ENCODE results near the gene TIAM2.

The TIAM2 gene

DNA sequence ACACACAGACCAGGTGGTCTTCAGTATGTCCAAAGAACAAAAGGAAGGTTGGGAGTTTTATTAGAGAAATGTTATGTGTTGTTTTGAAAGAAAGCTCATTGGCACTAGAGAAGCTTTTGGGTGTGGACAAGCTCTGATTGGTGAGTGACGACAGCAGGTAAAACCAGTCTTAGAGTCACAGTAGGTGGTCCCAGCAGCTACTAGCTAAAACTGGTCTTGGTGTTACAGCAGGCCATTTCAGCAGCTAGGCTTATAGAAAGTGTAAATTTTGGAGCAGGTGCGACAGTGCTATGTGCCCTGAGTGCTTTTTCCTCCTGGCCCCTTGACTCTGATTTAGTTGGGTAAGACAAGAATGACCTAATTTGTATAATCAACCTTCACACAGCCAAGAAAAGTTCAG, 272.3 kb downstream of the TIAM2 start:
- DNase-seq, result peak in 1 of 2 experiments; percentile 15

DNA sequence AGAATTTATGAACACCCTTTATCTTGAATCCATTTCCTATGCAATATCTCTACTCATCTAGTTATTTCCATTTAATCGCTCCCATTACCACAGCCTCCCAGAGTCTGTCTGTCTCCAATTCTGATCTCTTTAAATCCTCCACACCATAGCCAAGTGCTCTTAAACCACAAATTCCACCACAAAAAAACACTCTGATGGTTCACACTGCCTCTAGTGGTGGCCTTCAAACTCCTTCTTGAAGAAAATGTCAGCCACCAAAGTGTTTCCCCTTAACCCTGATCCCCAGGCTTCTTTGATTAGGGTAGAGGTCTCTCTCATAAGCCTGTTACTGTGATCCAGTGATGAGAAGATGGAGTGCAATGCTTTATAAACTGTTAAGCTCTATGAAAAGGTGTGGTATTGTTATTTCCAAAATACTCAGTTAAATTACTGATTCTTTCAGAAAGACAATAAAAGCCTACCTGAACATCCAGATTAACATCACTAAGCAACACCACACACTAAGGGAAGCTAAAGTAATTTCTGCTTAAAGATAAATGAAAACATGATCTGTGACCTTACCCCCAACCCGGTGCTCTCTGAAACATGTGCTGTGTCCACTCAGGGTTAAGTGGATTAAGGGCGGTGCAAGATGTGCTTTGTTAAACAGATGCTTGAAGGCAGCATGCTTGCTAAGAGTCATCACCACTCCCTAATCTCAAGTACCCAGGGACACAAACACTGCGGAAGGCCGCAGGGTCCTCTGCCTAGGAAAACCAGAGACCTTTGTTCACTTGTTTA, 273.2 kb downstream of the TIAM2 start:
- DNase-seq, result peak; percentile 73 to 75

DNA sequence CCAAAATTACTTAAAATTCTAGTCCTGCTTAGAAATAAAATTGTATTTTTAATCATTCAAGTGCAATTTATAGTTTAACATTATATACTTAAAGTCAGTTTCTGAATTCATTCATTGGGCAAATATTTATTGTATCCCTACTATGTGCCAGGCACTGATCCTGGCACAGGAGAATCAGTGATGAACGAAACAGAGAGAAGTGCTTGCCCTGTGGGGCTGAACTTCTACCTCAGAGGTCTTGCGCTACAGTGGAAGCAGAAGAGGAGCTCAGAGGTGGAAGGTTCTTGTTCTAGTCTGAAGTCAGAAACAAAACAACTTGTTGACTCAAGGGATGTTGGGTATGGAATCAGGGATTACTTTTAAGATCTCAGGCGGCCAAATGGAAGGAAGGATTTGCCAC, 274.6 kb downstream of the TIAM2 start:
- no peak for DNase-seq

DNA sequence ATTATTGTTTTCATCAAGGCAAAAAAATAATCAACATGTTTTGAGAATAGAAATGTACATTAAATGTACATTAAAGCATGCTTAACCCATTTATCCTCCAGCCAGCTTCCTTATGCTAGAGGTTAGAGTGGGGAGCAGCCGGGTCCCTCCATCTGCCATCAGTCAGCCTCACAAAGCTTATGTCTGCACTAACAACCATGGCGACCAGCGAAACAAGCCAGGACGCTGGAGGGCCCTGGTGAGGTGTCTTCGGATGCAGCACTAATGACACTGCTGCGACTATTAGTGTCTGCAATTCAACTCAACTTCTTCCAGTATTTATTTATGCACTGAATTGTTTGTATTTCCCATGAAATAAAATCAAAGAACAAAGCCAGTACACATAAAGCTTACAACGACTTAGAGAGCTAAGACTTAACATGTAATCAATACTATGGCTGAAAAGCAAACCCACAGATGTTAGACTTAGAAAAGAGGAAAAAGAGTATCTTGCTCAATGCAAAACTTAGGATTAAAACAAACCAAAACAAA, 275.5 kb downstream of the TIAM2 start:
- DNase-seq, result peak; percentile 77 to 89

DNA sequence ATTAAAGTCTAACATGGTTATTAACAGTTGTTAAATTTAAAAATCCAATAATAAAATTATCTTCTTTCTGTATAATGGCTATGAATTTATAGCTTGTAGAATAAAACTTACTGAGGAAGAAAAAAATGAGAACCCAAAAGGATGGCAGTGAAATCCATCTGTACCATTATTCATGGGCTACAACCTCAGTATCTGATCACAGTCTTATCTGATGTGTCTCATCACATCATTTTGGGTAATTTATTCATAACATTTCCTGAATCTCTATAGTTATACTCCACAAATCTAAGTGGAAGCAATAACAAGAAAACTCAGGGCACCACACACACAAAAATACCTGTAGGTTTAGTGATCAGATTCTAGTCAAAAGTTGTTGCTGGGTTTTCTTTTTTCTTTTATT, 276.0 kb downstream of the TIAM2 start:
- DNase-seq, result no peak

DNA sequence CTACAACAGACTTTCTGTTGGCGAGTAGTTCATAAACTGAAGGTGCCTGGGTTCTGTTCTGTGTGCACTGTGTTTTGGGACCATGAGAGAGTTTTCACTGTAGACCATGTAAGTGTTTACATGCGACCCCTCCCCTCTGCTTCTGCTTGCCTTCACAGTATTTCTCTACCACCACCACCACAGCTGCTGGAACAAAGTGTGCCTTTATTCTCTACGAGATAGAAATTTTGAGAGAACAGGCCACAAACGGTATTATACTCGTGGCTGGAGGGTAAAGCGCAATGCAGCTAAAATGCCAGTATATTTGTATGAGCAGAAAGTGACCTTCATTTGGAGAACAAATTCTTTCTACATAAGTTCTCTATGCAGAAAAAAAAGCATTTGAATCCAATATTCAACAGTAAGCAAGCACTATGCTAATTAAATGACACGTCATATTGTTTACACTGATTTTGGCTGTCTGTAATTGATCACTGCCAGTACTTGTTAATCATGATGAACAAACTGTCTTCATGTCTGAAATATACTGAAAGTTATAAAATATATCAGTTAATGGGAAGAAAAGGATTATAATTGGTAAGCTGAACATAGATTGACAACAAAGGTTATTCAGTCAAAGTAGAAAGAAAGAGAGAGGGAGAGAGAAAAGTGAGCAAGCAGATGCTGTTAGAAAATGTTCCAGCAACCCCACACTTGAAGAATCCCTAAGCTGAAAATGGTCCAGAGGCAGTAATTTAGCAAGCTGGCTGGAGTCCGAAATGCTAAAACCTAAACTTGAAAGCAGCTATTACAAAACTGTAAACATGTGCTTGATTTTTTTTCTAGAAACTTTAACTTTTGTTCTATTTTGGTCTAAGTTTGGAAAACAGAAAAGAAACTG, 277.5 kb downstream of the TIAM2 start:
- no peak for DNase-seq

DNA sequence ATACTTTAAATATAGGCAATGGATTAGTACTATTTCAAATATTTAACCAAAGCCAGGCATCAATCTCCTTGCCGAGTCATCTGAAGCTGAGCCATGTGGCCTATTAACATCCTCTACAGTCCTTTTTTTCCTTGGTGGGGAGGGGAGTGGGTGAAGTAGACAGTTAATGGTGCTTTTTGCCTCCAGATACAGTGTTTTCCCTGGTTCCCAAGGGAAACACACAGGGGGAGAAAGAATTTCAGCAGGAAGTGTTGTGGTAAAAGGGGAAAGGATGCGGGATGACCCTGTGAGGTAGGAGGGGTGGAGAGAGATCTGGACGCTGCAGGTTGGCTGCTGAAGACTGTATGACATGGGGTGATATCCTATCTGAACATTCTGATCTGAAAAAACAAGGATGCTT, 278.3 kb downstream of the TIAM2 start:
- no peak for DNase-seq

DNA sequence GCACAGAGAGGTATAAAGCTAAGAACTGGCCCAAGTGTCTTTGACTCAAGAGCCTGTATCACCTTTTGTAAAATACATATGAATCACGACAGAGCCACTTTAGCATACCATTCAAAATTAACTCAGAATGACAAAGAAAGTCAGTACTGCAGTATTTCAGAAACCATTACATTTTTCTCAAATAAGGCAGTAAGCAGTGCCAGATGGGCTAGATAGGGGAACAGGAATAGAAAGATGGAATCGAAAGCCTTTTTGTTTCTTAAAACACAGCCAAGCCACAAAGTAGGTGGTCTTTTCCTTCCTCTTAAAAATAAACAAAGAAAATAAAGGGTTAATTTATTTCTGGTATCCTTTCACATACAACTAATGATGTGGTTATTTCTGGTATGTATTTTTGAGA, 279.0 kb downstream of the TIAM2 start:
- DNase-seq, result no peak

DNA sequence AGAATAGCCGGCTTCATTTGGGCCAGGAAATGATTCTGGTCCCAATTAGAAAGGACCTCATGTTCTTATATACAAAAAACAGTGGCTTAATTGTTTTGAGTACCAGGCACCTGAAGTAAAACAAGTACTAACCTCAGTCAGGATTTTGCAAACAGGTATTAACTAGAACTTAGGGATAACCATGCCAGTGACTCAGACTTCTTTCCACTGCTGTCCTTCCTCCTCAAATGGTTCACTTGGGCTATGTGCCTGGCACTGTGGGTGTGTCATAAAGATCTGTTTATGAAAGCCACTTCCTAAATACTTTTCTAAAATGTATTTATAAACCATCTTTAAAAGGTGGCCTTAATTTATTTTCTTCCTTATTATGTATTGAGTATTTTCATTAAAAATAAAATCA, 279.4 kb downstream of the TIAM2 start:
- DNase-seq, result no peak

DNA sequence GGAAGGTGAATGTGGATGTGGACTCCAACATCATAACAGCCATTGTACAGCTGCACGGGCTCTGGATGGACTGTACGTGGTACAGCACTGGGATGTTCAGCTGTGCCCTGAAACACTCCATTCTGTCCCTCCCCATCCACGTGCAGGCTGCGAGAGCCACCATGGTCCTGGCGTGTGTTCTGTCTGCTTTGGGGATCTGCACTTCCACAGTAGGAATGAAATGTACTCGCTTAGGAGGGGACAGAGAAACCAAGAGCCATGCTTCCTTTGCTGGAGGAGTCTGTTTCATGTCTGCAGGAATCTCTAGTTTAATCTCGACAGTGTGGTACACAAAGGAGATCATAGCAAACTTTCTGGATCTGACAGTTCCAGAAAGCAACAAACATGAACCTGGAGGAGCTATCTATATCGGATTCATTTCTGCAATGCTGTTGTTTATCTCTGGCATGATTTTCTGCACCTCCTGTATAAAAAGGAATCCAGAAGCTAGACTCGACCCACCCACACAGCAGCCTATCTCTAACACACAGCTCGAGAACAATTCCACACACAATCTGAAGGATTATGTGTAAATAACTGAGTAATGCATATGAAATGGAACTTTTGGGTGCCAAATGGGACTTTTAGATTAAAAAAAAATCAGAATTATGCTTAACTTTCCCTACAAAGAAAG, 280.8 kb downstream of the TIAM2 start:
- no peak for DNase-seq

DNA sequence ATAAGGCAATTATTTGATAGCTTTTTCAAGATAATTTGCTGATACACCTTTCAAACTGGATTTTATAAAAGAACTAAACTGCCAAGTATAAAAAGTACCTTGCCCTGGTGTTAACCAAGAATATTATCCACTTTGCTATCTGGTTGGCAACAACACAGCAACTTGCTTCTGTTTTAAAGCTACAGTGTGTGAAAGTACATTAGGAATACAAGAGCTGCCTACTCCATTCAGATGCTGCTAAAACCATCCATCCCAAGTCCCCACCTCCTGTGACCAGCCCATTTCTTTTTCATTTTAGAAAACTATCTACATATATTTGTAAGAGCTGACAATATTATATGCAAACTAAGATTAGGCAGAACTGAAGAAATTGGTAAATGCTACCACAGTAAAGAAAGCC, 281.5 kb downstream of the TIAM2 start:
- no peak for DNase-seq

DNA sequence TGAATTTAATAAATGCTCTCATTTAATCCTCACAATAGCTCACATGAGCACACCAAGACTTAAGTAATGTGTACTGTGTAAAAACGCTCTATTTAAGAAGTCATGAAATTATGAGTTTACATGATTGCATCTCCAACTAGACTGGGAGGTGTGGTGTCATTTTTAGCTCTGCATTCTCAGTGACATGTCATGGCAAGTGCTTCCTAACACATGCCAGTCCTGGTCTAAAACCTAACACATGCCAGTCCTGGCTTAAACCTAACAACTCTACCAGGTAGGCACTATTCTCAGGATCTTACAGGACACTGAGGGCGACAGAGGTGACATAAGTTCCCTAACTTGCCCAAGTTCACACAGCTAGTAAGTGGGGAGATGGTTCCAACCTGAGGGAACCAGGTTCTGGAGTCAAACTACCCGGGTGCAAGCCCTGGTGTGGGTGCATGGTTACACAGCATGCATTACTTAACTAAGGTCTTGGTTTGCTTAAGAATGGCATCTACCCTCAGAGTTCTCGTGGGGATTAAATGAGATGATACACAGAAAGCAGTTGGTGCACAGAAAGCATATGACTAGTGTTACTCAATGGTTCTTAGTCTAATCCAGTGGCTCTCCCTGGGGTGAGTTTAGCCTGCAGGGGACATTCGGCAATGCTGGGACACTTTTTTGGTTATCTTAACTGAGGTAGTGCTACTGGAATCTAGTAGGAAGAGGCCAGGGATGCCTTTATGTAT, 283.4 kb downstream of the TIAM2 start:
- DNase-seq, result no peak

DNA sequence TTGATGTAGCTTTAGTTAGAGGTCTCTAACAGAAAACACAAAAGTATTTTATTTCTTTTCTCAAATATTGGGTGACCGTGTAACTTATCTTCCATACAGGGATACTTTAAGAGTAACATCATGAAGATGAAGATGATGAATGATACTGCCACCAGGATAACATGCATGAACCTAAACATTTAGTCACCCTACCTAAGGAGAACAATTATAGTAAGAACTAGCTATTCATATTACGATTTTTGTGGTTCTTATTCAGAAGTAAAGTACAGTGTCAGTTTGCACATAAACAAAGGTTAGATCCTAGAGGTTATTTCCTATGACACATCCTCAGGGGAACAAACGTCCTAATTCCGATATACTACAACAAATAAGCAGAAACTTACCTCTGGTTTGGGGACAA, 289.7 kb downstream of the TIAM2 start:
- DNase-seq, result no peak

DNA sequence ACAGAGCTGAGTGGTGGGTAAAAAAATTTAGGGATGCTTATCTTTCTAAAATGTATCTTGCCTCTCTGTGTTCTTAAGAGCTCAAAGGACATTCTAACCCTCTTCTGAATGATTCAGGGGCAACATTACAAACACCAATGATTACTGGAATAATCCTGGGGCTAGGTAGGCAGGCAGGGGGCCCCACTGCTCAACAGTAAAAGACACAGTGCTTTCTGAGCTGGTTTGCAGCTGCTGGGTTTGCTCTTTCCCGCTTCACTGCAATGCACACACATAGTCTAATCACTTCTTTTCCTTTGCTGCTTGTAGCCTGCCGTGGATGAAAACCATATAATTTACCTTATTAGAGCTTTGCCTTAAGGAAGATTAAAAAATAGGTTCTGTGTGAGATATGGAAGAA, 292.6 kb downstream of the TIAM2 start:
- no peak for DNase-seq

DNA sequence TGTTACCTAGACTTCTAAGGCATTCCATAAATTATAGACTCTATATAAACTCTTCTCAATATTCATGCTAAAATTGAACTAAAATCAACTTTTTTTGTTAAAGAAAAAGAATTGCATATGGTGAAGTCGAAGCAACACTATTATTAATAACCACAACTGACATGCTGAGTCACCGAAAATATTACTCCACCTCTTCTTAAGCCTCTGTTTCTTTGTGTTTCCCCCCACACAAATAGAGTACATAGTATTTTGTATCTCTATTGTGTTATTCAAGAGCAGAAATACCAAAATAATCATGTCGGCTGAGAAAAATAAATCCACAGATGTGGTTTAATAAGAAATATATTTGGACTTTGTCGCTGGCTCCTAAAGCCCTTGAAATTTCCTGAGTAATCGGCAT, 295.4 kb downstream of the TIAM2 start:
- no peak for DNase-seq

DNA sequence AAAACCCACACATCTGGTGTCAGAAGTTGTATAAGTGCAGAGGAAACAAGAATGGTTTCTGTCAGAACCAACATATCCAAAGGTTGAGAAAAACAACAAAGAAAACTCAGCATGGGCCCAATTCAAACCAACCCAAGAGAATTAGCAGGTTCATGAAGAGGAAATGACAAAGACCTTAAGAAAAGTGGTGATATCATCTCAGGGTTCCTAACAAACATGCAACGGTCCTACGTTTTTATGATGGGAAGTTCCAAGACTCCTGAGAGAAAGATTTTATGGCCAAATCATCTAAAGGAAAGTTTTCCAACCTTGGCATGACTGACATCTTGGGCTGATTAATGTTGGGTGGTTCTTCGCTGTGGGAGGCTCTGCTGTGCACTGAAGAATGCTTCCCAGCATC, 296.2 kb downstream of the TIAM2 start:
- DNase-seq, result no peak

DNA sequence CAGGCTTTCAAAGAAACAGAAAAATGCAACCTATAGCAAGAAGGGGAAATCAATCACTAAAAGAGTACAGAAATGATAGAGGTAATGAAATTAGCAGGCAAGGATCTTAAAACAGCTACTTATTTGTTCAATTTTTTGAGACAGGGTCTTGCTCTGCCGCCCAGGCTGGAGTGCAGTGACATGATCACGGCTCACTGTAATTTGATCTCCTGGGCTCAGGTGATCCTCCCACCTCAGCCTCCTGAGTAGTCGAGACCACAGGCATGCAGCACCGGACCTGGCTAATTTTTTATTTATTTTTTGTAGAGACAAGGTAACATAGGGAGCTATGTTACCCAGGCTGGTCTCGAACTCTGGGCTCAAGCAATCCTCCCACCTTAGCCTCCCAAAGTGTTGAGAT, 297.6 kb downstream of the TIAM2 start:
- no peak for DNase-seq

DNA sequence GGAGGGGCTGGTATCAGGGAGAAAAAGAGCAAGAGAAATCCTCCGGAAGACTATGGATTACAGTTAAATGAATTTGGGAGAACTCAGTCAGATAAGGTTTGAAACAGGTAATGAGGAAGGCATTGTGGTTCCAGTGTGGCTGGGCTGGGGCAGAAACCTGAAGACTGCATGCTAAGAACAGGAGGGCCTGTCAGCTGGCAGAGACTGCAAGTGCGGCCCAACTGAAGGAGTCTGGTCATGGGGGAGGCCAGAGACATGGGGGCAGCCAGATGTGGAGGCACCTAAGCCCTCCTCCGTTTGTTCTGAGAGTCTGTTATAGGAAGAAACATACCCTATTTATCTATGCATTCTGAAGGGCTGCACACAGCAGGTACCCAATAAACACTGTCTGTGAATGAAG, 302.6 kb downstream of the TIAM2 start:
- DNase-seq, result no peak

DNA sequence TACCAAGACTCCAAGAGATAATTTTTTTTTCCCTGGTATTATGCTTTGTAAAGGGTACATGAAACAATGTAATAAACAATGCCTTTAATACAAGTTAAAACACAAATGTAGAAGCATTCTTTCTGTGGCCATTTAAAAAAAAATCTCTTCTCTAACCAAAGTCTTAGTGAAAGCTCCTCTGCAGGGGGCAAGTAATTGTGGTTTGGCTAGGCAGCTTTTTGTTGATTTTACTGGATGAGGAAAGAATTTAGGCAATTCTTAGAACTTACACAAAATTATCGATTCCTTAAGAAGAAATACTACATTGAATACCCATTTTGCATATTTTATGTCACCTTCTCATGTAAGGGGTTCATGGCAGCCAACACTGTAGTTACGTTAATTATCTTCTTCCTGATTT, 306.8 kb downstream of the TIAM2 start:
- no peak for DNase-seq

DNA sequence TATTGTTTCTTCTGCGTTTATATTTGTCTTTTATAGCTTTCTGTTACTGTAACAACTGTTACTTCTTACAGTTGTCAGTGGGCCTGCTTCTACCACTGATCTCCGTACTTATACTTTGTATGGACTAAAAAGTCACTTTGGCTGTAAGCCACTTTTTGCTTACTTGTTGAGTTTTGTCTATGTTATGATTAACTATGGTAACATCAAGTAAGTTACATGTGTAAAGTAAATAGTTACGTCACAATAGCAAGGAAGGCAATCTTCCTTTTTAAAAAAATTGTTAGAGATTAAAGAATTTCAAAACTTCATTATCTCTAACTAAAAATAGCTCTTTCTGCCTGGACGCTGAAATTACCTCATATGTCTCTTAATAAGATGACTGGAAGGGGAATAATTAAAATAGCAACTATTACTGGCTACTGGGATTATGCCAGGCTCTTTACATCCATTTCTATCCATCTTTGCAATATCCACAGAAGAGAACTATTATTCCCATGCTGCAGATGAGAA, 308.3 kb downstream of the TIAM2 start:
- no peak for DNase-seq

DNA sequence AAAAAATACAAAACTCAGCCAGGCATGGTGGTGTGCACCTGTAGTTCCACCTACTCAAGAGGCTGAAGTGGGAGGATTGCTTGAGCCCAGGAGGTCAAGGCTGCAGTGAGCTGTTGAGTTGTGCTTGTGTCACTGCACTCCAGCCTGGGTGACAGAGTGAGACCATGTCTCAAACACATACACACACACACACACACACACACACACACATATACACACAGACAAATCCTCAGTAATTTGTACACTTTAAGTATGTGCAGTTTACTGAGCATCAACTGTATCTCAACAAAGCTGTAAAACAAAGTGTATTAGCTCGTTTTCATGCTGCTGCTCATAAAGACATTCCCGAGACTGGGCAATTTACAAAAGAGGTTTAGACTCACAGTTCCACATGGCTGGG, 311.8 kb downstream of the TIAM2 start:
- DNase-seq, result no peak
